AG04449 (cell line): ENCODE data around the gene PRKAG3.

Experiments used
- CTCF ChIA-PET: fragments of 350-600 bp; formaldehyde crosslinking; extraction: SDS; loops from one replicate; lab custom pipeline; 2021; ENCODE audit warnings: antibody characterized with exemption; lab: Yijun Ruan, JAX
- POLR2A ChIA-PET: fragments of 400-600, 350-600 bp; formaldehyde crosslinking; extraction: SDS; loops from one replicate; lab custom pipeline; 2020; ENCODE audit warnings: antibody characterized with exemption, inconsistent platforms; lab: Yijun Ruan, JAX
- DNase-seq: peaks from one replicate; pipeline ENCODE4 v3.0.0-alpha.2; 2010; ENCODE audit warnings: low read depth, low spot score
- H3K4me3 ChIP-seq: 2 replicates; pipeline ENCODE4 v1.5.1; 2011; ENCODE audit warnings: low read depth, mild to moderate bottlenecking, control low read depth, low read length
- CTCF ChIP-seq: IDR thresholded peaks from one replicate; pipeline ENCODE4 v1.5.1; 2011; ENCODE audit warnings: mild to moderate bottlenecking, moderate library complexity, low read length, control low read depth, inconsistent platforms; ENCODE audit not compliant: insufficient read depth; ENCODE audit errors: missing control alignments

PRKAG3 gene

GRCh38 chr2:218839430-218839829, 7.8 kb upstream of the PRKAG3 start:
- ChIA-PET POLR2A (no interaction called here), CTCF (interaction anchor here (0.8 to 5.3 kb wide), 4 partner anchors 8 to 180 kb away, joined by 3 to 28 read pairs (median 6); partner anchors contain the start of genes BCS1L and ZNF142)
- DNase-seq: peak; percentile 23
- no peak for TF ChIP-seq CTCF
- no peak overlapping the region for H3K4me3 ChIP-seq

GRCh38 chr2:218837495-218837894, 5.9 kb upstream of the PRKAG3 start:
- TF ChIP-seq CTCF: no peak
- no peak overlapping the region for H3K4me3 ChIP-seq
- CTCF ChIA-PET: interaction anchor here (0.8 to 5.3 kb wide), 5 partner anchors 8 to 179 kb away, joined by 3 to 28 read pairs (median 4); partner anchors contain the start of genes BCS1L and ZNF142
- POLR2A ChIA-PET: no interaction called here
- no peak for DNase-seq

- ChIA-PET POLR2A (no interaction called here), CTCF (interaction anchor here (0.9 to 1.7 kb wide), 2 partner anchors 13 to 42 kb away, joined by 3 to 11 read pairs; no protein-coding TSS in a partner anchor)
- no peak for TF ChIP-seq CTCF
- no peak for DNase-seq
- H3K4me3 ChIP-seq: no peak overlapping the region
Measured at GRCh38 chr2:218834685-218835084, 3.1 kb upstream of the PRKAG3 start.

GRCh38 chr2:218833023-218833609, 1.5 kb upstream of the PRKAG3 start:
- TF ChIP-seq CTCF: no peak
- no peak for DNase-seq
- no peak overlapping the region for H3K4me3 ChIP-seq
- CTCF ChIA-PET: interaction anchor here (1.2 to 1.7 kb wide), 2 partner anchors 15 to 146 kb away, joined by 3 to 11 read pairs; no protein-coding TSS in a partner anchor
- POLR2A ChIA-PET: no interaction called here

GRCh38 chr2:218832520-218832919, 917 bp upstream of the PRKAG3 start:
- CTCF ChIA-PET: no interaction called here
- DNase-seq: no peak
- TF ChIP-seq CTCF: no peak

GRCh38 chr2:218832081-218832480, 478 bp upstream of the PRKAG3 start:
- POLR2A ChIA-PET: no interaction called here
- CTCF ChIA-PET: no interaction called here
- DNase-seq: no peak
- H3K4me3 ChIP-seq: no peak overlapping the region
- no peak for TF ChIP-seq CTCF

More at GRCh38 chr2:218832520-218832919, 917 bp upstream of the PRKAG3 start:
- POLR2A ChIA-PET: no interaction called here
- no peak overlapping the region for H3K4me3 ChIP-seq
